GM12801 (cell line): ENCODE data around the gene TAL1.

ENCODE experiments used
- CTCF ChIP-seq: IDR thresholded peaks from one replicate; pipeline ENCODE4 v1.5.1; 2011; ENCODE audit warnings: control low read depth; ENCODE audit not compliant: insufficient read length; ENCODE audit errors: extremely low read depth

The TAL1 gene

GRCh38 chr1:47223174-47223920 lies 8.7 kb downstream of the TAL1 start:
- TF ChIP-seq CTCF = no peak

GRCh38 chr1:47222476-47222875 lies 9.5 kb downstream of the TAL1 start:
- no peak for TF ChIP-seq CTCF

GRCh38 chr1:47219590-47220220 lies 12.3 kb downstream of the TAL1 start:
- TF ChIP-seq CTCF = no peak

- no peak for TF ChIP-seq CTCF
These were observed 13.0 kb downstream of the TAL1 start for GRCh38 chr1:47219001-47219400.

- TF ChIP-seq CTCF = no peak
These were observed 15.6 kb downstream of the TAL1 start for GRCh38 chr1:47216278-47217059.

GRCh38 chr1:47215713-47216112 lies 16.3 kb downstream of the TAL1 start:
- no peak for TF ChIP-seq CTCF

GRCh38 chr1:47214549-47214948 lies 17.5 kb downstream of the TAL1 start:
- TF ChIP-seq CTCF = no peak
